C4-2B (cell line): ENCODE data around the gene SPOCK1.

Experiments
- ZFX ChIP-seq: fragments of 450-650 bp; IDR thresholded peaks from 2 replicates; pipeline ENCODE4 v1.6.1; 2017
- TF ChIP-seq, protein P1 (sequence below): fragments of 450-650 bp; conservative IDR thresholded peaks from 2 replicates; pipeline ENCODE4 v1.5.1; 2017; ENCODE audit warnings: mild to moderate bottlenecking

DNA sequence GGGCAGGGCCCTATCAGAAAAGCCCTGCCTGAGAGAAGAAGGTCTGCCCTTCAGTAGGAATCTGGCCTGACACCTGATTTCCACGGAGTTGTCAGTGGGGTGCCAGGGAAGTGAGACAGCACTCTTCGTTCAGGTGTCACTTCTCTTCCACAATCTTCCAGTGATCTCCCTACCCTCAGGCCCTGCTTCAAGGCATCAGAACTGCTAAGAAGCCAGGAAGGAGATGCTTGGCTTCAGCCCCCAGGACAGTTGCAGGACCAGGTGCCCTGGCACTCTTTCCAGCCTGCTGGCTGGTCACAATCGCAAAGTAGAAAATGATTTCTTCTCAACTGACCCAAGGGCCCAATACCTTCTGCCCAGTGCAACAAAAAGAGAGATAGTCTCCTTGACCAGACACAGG lies 50.3 kb downstream of the SPOCK1 start:
- TF ChIP-seq, protein P1, sequence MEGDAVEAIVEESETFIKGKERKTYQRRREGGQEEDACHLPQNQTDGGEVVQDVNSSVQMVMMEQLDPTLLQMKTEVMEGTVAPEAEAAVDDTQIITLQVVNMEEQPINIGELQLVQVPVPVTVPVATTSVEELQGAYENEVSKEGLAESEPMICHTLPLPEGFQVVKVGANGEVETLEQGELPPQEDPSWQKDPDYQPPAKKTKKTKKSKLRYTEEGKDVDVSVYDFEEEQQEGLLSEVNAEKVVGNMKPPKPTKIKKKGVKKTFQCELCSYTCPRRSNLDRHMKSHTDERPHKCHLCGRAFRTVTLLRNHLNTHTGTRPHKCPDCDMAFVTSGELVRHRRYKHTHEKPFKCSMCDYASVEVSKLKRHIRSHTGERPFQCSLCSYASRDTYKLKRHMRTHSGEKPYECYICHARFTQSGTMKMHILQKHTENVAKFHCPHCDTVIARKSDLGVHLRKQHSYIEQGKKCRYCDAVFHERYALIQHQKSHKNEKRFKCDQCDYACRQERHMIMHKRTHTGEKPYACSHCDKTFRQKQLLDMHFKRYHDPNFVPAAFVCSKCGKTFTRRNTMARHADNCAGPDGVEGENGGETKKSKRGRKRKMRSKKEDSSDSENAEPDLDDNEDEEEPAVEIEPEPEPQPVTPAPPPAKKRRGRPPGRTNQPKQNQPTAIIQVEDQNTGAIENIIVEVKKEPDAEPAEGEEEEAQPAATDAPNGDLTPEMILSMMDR, result no peak
- no peak for TF ChIP-seq ZFX
